Suprapubic skin (tissue), 3 donors: ENCODE data around the gene CNNM2.

ENCODE experiments used
- POLR2A ChIP-seq, 2 donors: fragments of 450-650 bp; IDR thresholded peaks; one replicate each; pipeline ENCODE4 v1.6.1; 2017; ENCODE audit warnings: antibody characterized with exemption in 2 of 2, mild to moderate bottlenecking in 2 of 2, moderate library complexity in 2 of 2
- TF ChIP-seq, protein P1 (sequence below), 2 donors: fragments of 200-600 bp in 1 of 2; fragments of 450-650 bp in 1 of 2; sonication (generic) in 1 of 2; IDR thresholded peaks; one replicate each; pipeline ENCODE4 v1.5.1; 2016 to 2019; ENCODE audit warnings: antibody characterized with exemption in 2 of 2, mild to moderate bottlenecking in 1 of 2, moderate library complexity in 1 of 2

DNA sequence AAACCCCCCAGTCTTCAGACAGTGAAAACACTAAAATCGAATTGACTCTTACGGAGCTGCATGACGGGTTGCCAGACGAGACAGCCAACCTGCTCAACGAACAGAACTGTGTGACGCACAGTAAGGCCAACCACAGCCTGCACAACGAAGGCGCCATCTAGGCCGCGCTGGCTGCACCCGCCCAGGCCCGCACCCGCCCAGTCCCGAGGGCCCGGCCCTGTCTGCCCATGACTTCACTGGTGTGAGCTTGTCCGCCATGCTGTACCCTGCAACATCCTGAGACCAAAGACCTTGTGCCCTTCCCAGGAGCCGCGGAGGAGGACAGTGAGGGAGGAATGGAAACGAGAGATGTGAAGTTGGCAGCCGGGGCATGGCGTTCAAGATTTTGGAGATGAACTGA lies 158.9 kb downstream of the CNNM2 start:
- TF ChIP-seq, protein P1, sequence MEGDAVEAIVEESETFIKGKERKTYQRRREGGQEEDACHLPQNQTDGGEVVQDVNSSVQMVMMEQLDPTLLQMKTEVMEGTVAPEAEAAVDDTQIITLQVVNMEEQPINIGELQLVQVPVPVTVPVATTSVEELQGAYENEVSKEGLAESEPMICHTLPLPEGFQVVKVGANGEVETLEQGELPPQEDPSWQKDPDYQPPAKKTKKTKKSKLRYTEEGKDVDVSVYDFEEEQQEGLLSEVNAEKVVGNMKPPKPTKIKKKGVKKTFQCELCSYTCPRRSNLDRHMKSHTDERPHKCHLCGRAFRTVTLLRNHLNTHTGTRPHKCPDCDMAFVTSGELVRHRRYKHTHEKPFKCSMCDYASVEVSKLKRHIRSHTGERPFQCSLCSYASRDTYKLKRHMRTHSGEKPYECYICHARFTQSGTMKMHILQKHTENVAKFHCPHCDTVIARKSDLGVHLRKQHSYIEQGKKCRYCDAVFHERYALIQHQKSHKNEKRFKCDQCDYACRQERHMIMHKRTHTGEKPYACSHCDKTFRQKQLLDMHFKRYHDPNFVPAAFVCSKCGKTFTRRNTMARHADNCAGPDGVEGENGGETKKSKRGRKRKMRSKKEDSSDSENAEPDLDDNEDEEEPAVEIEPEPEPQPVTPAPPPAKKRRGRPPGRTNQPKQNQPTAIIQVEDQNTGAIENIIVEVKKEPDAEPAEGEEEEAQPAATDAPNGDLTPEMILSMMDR (IDR thresholded peaks at IDR 0.05) = no peak
- no peak for TF ChIP-seq POLR2A (IDR thresholded peaks at IDR 0.05)
